A549 treated with Mapracorat at 1 μM for 4 hours (cell line): Measurements from ENCODE around the gene ABCD3. TPM values are rescaled to one million over a fixed set of nuclear protein-coding genes. Genes with fewer than 3 reads are reported as not detected.

Source experiments
- total RNA-seq: library from RNA; stranded (reverse); fragments of 200-300 nt; extraction: Qiagen RNA extraction; gene quantifications from 5 replicates; pipeline ENCODE4 v1.2.3, GENCODE V29; 2022

ABCD3 gene
- total RNA-seq: 22.1 to 24.3 TPM (median 23.5 TPM) in 5 replicates

DNA sequence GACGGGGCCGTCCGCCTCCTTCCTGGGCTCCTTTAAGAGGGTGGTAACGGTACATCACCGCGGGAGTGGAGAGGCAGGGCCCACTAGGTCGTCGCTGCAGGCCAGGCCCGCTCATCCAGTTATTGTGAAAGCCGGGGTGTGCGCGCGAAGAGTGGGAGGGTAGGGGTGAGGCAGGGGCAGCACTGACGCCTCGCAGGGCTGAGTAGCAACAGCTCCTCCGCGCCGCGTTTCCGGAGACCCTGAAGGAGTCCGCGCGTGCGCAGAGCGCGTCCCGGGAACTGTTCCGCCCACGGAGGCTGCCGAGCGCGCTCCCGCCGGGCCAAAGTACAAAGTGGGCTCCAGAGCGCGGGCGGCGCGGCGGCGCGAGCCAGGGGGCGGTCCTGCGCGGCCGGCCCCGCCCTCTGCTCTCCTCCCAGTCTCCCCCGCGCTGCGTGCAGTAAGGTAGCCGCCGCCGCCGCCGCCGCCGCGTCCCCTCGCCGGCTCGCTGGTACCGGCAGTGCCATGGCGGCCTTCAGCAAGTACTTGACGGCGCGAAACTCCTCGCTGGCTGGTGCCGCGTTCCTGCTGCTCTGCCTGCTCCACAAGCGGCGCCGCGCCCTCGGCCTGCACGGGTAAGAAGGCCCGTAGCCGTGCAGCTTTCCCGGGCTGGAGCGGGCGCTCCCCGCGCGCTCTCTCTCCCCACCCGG lies at the start of gene ABCD3:
TSS of gene ABCD3 (plus strand) at position 412 of the 686 bp plus-strand sequence. CDS start at position 502, 90 bp downstream.

DNA sequence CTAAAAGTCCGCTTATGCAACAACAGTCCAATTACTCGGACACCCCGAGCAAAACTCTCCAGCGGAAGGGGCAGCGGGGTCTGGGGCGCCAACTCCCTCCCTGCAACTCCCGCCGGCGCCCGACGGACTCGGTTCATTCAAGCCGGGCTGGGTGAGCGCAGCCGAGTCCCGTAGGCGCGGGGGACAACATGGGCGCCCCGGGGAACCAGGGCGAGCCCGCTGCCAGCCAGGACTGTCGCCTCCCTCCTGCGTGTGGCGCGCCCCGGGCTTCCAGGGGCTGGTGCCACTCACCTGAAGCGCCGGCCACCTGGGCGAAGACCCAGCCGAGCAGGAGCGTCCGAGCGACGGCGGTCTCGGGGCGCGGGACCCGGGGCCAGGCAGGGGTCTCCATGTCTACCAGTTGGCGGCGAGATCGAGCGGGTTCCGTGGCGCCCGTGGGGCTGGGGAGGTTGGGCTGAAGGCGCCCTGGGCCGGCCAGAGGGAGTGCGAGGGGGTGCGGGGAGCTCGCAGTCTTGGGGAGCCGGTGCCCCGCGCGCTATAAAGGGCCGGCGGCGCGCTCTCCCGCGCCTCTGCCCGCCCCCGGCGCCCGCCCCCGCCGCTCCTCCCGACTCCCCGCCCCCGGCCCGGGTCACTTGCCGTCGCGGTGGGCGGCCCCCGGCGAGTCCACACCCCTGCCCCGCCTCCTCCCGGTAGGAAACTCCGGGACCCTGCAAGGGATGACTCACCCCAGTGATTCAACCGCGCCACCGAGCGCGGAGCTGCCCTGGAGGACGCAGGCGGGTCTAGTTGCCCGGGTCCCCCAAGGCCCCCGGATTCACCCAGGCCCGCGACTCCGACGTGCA lies 123.3 kb downstream of the ABCD3 start, which contains the start of gene F3:
TSS of gene F3 (minus strand) at position 514 of the 842 bp plus-strand sequence. CDS start at position 391, 123 bp downstream.

Other genes starting within 250 kb of the ABCD3 start
- 12.0 to 15.7 TPM (median 13.8 TPM) in 5 replicates for gene ARHGAP29, start 180.8 kb upstream of the ABCD3 start, total RNA-seq
- 4.0 to 6.3 TPM (median 5.1 TPM) in 5 replicates for gene F3, start 123.4 kb downstream of the ABCD3 start, total RNA-seq